Measurements from ENCODE around the gene FABP6.

The FABP6 gene

GRCh38 chr5:160272264-160272663, 43.0 kb downstream of the FABP6 start:
- TF ChIP-seq ZFX (IDR thresholded peaks at IDR 0.05; ENCODE audit: borderline replicate concordance), result no peak
- TF ChIP-seq CTCF (IDR thresholded peaks at IDR 0.05), result no peak
- no peak overlapping the region for H3K27ac ChIP-seq

GRCh38 chr5:160272889-160273288, 43.6 kb downstream of the FABP6 start:
- no peak overlapping the region for H3K27ac ChIP-seq
- TF ChIP-seq CTCF (IDR thresholded peaks at IDR 0.05) (no peak), ZFX (IDR thresholded peaks at IDR 0.05; ENCODE audit: borderline replicate concordance) (no peak)

- no peak overlapping the region for H3K27ac ChIP-seq
- TF ChIP-seq ZFX (IDR thresholded peaks at IDR 0.05; ENCODE audit: borderline replicate concordance) (no peak), CTCF (IDR thresholded peaks at IDR 0.05) (no peak)
Observed at GRCh38 chr5:160274483-160274931, 45.2 kb downstream of the FABP6 start.

- no peak overlapping the region for H3K27ac ChIP-seq
- TF ChIP-seq CTCF (IDR thresholded peaks at IDR 0.05) (no peak), ZFX (IDR thresholded peaks at IDR 0.05; ENCODE audit: borderline replicate concordance) (no peak)
Observed at GRCh38 chr5:160278343-160278742, 49.0 kb downstream of the FABP6 start.

- TF ChIP-seq CTCF (IDR thresholded peaks at IDR 0.05), result no peak
- TF ChIP-seq ZFX (IDR thresholded peaks at IDR 0.05; ENCODE audit: borderline replicate concordance), result no peak
- no peak overlapping the region for H3K27ac ChIP-seq
Observed at GRCh38 chr5:160280384-160281095, 51.2 kb downstream of the FABP6 start.

- no peak for TF ChIP-seq ZFX (IDR thresholded peaks at IDR 0.05; ENCODE audit: borderline replicate concordance)
- TF ChIP-seq CTCF (IDR thresholded peaks at IDR 0.05), result no peak
- H3K27ac ChIP-seq, result no peak overlapping the region
Observed at GRCh38 chr5:160281275-160281674, 52.0 kb downstream of the FABP6 start.

- no peak overlapping the region for H3K27ac ChIP-seq
- no peak for TF ChIP-seq ZFX (IDR thresholded peaks at IDR 0.05; ENCODE audit: borderline replicate concordance)
- no peak for TF ChIP-seq CTCF (IDR thresholded peaks at IDR 0.05)
Observed at GRCh38 chr5:160284291-160284873, 55.1 kb downstream of the FABP6 start.
